NCI-H2171 (cell line): ENCODE results near the gene PINLYP.
A peak's percentile ranks its signal among the peaks of the same experiment; 100 is the strongest.

Source experiments
- DNase-seq: peaks from one replicate; lab custom pipeline; 2025; lab: John Stamatoyannopoulos, UW

The PINLYP gene

DNA sequence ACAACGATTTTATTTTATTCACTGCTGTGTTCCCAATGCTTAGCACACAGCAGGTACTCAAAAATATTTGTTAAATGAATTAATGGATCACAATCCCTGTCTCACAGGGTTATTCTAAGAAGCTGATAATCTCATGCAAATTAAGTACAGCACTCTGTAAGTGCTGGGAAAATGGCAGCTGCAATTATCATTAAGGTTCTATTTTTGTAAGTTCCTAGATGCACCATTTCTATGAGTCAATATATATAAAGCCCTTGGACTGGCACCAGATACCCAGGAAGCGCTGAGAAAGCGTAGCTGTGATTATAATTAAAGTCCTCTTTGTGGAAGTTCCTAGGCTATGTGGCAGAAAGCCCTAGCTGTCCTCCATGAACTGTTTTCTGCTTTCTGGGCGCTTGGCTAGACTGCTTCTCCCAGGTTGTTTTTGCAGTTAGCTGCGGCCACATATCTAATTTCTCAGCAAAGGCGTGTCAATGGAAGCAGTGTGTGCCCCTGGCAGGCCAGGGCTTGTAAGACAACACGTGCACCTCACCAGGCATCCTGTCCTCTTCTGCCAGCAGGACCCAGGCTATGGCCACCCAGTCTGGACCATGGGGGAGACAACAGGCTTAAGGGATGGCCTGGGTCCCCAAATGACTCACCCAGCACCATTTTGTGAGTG, 31.1 kb downstream of the PINLYP start:
- peak; percentile 4 for DNase-seq

- DNase-seq: no peak
These were observed 31.9 kb downstream of the PINLYP start for GRCh38 chr19:43607238-43608205.

- no peak for DNase-seq
These were observed 34.3 kb downstream of the PINLYP start for GRCh38 chr19:43609872-43610271.

- DNase-seq: no peak
These were observed 34.9 kb downstream of the PINLYP start for GRCh38 chr19:43610493-43610892.

GRCh38 chr19:43611788-43612187, 36.2 kb downstream of the PINLYP start, which contains the start of gene SRRM5:
SRRM5 (plus strand) TSS chr19:43612088; CDS start chr19:43612122, 34 bp downstream.
- DNase-seq: no peak

GRCh38 chr19:43612374-43612773, 36.8 kb downstream of the PINLYP start:
- DNase-seq: no peak

- no peak for DNase-seq
These were observed 40.7 kb downstream of the PINLYP start for GRCh38 chr19:43616306-43616705.

DNA sequence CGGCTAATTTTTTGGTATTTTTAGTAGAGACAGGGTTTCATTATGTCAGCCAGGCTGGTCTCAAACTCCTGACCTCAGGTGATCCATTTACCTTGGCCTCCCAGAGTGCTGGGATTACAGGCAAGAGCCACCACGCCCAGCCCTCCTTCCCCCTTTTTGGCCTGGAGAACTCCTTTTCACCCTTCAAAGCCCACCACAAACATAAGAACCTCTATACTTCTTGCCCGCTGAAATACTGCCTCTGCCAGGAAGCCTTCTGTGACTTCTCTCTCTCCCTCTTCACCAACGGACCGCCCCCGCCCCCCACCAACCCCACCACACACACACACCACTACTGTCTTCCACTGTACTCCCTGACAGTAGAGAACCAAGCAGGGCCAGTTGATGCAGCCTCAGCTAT, 41.4 kb downstream of the PINLYP start:
- no peak for DNase-seq

GRCh38 chr19:43618921-43619261, 43.3 kb downstream of the PINLYP start:
- DNase-seq: peak; percentile 79

- peak; percentile 95 for DNase-seq
These were observed 43.9 kb downstream of the PINLYP start, which contains the start of gene ZNF428 for GRCh38 chr19:43619262-43620060. ZNF428 (minus strand) TSS chr19:43619629; CDS start chr19:43614304, 5,325 bp downstream.

DNA sequence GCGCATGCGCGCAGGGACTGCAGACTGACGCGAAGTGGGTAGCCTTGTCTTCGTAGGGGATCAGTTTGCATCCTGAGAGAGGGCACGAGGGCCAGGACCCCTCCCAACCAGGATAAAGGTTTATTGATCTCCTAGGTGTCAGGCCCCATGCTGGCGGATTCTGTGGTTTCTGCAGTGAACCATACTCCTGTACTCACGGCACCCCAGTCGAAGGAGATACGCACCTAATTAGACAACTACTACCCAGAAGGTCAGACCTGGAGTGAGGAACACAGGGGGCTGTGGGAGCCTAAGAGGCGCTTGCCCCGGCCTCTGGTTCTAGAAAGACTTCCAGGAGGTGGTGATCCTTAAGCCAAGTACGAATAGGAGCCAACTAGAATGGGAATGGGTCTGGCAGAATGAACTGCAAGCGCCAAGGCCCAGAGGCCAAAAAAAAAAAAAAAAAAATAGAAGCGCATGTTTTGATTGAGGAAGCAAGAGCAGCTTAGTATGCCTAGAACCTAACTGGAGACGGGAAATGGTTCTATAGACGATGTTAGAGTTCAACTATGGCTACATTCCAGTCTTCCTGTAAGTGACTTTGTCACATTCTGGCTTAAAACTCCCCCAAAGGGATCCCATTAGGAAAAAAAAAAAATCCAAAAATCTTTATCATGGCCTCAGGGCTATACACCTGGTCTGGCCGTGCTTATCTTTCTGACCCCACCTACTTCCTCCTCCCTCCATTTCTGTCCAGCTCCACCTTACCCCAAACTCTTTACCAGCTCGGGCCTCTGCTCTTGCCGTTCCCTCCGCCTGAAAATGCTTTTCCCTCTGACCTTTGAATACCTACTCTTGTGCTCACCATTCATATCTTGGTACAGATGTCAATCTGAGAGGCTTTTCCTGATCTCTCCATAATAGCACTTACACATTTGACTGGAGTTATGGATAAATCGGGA, 44.7 kb downstream of the PINLYP start:
- DNase-seq: no peak

DNA sequence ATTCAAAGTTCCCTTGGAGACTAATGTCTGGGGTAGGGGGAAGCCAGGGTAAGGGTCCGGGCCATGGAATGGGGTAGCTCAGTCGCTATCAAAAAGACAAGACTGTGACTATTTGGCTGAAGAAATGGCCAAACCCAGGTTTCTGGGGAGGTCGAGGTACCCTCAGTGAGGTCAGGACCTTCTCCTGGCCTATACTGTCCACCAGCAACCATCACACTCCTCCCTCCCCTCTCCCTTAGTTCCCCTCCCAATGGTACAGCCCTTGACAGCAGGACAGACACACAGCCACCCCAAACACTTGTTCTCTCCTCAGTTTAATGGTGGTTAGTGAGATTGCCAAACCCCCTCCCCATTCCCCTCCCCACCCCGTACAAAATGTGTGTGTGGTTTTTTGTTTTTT, 46.5 kb downstream of the PINLYP start:
- no peak for DNase-seq

GRCh38 chr19:43622956-43623355, 47.4 kb downstream of the PINLYP start:
- no peak for DNase-seq

DNA sequence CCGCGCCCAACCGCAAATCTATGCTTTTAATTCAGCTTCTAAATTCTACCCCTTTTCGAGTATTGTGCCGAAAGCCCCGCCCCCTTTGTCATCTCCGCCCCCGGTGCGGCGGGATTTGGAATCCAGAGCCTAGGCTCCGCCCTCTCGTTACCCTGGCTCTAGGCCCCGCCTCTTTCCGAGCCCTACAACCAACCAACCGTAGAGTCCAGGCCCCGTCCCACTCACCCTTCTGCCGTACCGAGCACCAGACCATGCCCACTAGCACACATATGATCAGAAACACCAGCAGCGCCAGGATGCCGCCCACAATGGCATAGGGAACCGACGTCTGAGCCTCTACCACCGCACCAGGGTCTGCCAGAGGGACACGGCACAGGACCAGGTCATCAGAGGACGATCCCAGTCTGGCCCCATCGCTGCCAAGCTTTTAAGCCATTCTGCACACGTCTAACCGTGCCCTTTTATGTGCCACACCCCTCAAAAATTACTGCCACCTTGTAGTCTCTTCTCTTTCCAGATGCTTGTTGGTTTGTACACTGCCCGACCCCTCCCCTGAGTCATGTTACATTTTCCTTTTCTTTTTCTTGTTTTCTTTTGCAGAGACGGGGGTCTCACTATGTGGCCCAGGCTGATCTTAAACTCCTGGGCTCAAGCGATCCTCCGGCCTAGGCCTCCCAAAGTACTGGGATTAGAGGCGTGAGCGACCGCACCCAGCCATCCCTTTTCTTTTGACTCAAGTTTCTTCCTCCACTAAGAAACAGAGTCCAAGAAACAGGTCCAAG, 48.5 kb downstream of the PINLYP start:
- DNase-seq: no peak

DNA sequence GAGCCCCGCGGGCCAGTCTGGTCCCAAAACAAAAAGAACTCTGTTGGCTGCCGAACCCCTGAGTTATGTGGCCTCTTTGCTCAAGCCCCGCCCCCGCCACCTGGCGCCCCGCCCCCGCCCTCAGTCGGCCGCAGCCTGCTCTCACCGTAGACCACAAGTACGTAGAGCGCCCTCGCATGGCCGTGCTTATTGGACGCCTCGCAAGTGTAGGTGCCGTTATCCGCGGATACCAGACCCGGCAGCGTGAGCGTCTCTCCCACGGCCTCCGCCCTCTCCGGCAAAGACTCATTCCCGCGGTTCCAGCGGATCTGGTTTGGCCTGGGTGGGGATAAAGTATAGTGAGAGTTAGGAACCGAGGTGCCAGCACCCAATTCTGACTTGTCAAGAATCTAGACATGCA, 49.3 kb downstream of the PINLYP start:
- no peak for DNase-seq

- DNase-seq: no peak
These were observed 50.4 kb downstream of the PINLYP start for GRCh38 chr19:43625918-43626579.

DNA sequence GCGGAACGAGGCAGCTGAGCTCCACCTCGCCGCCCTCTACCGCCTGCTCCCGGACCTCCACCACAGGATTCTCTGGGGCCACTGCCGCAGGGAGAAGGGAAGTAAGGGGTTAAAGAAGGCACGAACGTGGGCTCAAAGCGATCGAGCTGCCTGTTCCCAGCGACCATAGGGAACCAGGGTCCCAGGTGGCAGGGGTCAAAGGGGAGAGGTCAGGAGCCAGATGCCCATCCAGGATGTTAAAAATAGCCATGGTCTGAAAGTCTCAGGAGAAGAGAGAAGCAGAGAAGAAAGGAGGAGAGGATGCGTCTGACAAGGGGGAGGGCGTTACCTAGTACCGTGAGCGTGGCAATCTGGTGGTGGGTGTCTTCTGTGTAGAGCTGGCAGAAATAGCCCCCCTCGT, 51.2 kb downstream of the PINLYP start:
- DNase-seq: no peak

DNA sequence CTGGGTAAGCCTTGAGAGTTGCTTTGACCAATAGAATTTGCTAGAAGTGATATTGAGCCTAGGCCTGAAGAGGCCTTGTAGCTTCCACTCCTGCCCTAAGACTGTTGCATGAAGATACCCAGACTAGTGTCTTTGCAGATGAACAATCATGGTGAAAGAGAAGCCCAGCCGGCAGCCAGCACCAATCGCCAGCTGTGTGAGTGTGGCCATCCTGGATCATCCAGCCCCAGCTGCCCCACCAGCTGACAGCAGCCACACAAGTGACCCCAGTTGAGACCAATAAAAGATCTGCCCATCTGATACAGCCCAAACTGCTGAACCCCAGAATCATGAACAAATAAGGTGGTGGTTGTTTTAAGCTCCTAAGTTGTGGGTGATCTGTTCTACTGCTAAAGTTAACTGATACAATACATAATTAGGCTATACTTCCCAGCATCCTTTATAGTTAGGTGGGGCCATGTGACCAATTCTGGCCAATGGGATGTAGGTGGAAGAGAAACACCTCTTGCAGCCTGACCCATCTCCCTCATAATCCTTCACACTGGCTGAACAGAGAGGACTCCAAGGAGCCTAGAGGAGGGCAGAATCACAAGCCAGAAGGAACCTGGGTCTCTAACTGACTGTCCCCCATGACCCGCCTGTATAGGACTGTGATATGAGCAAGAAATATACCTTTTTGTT, 53.2 kb downstream of the PINLYP start:
- no peak for DNase-seq

DNA sequence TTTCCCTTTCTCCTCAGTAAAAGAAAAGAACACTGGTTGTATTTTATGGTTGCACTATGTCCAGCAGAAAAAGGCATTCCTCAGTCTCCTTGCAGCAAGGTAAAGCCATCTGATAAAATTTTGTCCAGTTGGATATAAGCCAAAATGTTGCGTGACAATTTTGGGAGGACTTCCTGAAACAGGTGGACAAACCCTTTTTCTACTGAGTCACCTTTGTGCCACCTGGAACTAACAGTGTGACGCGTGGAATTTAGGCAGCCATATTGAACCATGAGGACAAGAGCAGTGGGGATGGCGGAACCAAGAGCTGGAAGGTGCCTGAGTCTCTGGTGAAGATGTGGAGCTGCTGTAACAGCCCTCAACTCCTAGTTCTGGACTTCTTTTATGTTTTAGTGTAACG, 55.9 kb downstream of the PINLYP start:
- no peak for DNase-seq
